GM04504 (cell line): Measurements from ENCODE around the gene STAC3.

Source experiments
- DNase-seq: peaks from one replicate; pipeline ENCODE4 v3.0.0-alpha.2; 2012; ENCODE audit warnings: low read depth

Gene STAC3

DNA sequence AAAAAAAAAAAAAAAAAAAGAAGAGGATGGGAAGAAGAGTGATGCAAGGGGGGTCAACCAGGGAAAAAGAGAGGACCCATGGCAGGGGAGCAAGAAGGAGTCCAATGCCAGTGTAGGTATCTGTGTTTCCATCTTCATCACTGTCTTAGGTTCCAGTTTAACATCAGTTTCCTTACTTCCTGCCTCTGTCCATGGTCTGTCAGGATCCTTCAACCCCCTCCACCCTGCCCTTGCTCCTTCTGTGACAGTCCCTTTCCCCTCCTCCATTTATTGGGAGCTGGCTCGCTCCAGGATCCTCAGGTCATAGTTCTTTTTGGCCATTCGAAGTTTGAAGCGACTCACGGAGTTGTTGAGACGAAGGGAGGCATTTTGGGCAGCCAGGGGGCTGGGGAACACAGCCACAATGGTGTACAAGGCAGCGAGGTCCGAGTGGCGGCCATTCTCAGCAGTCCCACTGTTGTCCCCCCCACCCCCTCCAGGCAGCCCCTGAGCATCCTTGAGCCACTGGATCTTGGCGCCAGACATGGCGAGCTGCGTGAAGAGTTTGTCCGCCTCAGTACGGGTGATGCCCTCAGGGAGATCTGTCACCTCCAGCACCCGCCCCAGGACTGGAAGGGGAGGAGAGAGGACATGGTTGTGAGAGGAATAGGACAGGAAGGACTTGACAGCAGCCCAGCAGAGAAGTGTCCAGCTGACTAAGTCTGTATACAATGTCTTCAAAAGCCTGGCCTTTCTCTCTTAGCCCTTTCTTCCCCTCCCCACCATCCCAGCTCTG lies 3.7 kb upstream of the STAC3 start:
- DNase-seq, result no peak

DNA sequence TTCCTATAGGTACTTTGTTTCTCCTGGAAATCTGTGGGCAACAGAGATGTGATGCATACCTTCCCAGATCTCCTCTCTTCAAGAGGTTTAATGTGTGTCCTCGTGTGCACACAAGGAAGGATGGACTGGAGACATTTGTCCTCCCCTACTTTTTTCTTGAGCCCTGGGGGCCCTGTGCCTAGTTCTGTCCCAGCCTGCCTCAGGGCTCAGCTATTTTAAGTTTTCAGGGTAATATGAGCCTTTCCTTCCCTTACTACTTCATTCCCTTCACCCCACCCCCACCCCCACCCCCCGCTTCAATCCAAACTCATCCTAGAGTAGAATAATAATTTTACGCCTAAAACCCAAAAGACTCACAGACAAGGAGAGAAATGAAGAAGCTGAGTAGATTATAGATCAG lies 446 bp downstream of the STAC3 start:
- no peak for DNase-seq

DNA sequence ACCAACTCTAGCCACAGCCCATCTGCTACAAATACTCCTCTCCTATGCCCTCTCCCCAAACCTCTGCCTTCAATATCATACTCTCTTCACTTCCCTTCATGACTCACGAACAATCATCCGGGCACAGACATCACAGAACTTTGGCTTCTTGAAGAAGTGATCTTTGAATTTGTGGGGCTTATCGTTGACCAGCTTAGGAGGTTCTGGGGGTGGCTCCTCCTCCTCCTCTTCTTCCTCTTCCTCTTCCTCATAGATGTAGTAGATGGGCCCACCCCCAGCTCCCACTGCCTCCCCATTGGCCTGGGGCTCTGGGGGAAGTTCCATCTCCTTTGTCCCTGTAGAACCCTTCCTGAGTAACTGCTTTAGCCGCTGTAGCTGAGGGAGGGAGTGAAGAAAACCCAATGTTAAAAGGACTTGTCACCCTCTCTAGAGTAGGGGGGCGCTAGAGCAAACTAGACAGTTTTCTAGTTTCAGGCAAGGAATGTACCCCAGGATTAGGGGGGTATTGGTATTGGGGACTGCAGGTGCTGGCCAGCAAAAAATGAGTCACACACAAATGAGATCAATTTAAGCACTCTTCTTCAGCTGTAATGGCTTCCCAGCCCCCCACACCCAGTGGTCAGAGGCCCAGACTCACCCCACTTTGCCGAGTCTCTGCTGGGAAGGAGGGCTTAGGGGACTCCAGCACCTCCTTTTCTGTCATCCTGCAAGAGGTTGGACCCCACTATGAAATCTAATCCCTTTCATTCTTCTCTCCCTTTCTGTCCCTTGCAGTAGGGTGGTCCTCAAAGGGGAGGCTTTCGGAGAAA lies 1.8 kb downstream of the STAC3 start:
- DNase-seq, result no peak

DNA sequence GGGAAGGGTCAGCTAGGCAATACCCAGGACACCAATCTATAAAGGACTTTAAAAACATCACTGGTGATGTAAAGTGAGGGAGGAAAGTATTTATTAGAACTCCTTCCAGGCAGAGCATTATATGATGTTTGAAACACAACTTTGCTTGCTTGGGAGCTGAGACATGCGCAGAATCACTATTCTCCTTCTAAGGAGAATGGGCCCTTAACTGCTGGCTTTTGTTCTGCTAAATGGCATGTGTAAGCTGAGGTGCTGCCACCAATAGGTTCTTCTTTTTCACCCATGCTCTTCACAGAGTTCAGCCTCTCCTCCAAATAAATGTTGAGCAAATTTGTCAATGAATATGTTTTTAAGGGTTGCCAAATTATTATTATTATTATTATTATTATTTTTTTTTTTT lies 3.9 kb downstream of the STAC3 start:
- DNase-seq, result no peak

DNA sequence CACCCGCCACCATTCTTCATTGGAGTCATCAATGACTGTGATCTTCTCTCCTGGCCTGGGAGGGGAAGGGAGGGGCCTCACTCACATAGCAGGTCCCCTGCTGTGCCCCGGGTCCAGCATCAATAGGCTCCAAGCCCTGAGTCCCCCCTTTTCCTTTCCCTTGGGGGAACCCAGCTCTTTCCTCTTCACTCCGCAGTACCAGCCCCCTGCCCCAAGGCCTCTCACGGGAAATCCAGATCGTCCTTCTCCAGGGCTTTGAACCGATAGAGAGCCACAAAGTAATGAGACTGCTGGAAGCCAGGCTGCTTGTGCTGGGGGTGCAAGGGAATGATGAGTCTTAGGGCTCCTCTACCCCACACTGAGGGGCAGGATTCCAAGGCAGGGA lies 6.7 kb downstream of the STAC3 start:
- DNase-seq, result no peak

DNA sequence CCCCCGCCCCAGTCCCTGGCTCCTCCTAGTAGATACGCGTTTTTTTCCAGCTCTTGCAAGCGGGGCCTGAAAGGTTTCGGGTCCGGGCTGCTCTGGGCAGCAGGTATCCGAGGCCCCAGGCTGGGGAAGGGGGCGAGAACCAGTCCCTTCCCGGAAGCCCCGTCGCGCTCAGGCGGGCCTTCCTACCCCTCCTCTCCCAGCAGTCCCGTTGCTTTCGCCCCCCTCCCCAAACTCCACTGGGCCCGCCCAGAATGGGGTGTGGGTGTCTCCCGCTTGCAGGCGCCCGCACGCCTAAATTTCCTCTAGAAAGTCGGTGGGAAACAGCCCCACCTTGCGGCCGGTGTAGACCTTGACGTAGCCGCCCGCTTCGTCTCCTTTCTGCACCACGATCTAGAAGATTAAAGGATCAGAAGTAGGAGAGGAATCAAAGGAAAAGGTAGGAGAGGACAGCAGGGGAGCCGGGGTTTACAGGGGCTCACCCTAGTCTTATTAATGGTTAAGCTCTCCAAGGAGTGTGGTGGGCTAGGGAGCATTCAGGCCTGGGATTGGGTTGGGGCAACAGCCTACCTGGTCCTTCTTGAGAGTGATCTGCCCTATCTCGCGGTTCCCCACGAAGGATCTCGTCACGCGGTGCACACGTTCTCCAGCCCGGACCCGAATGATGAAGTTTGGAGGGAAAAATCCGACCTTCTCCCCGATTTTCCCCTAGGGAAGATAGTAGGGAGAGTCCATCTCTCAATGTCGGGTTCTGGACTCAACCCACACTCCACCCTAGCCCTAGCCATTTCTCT lies 7.3 kb downstream of the STAC3 start:
- no peak for DNase-seq

DNA sequence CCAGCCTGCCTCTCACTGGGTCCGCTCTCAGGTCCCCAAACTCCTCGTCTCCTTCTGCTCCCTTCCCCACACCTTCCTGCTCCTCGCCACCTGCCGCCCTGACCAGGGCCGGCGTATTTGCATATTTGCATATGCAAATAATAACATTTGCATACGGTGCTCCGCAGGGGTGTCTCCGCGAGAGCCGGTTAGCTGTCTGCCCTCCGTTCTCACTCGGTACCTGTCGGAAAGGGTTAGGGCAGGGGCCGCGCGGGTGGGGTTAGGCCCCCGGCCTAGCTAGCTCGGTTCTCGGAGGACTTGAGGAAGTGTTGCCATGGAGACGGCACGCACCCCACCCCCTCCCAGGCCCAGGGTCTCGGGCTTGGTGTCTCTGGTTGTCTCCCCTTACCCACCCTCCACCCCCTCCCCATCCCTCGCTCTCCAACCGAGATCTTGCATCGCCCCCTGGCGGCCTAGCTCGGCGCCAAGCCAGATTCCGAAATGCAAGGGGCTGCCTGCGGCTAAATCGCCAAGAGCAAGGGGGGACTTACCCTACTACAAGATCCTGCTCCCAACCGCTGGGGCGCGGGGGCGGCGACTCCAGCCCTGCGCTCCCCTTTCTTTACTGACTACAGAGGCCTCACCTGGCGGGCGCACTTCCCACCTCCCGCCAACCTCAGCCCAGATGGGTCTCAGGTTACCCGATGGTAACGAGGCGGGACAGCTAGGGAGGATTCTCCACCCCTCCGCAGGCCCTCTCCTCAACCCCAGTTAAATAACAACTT lies 8.1 kb downstream of the STAC3 start:
- no peak for DNase-seq

DNA sequence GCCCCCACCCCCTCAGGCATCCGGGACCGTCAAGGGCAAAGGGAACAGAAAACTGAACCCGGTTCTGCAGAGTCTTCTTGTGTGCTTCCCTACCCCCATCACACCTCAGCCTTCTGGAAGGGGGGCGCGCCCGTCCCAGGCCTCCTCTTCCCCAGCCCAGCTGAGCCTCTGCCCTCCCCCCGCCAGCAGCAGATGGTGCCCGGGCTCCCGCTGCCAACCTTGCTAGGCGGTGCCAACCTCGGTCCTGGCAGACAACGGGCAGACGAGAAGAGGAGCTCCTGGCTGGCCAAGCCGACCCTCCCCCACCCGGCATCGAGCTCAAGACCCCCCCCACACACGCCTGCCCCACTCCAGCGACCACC lies 8.7 kb downstream of the STAC3 start:
- no peak for DNase-seq

DNA sequence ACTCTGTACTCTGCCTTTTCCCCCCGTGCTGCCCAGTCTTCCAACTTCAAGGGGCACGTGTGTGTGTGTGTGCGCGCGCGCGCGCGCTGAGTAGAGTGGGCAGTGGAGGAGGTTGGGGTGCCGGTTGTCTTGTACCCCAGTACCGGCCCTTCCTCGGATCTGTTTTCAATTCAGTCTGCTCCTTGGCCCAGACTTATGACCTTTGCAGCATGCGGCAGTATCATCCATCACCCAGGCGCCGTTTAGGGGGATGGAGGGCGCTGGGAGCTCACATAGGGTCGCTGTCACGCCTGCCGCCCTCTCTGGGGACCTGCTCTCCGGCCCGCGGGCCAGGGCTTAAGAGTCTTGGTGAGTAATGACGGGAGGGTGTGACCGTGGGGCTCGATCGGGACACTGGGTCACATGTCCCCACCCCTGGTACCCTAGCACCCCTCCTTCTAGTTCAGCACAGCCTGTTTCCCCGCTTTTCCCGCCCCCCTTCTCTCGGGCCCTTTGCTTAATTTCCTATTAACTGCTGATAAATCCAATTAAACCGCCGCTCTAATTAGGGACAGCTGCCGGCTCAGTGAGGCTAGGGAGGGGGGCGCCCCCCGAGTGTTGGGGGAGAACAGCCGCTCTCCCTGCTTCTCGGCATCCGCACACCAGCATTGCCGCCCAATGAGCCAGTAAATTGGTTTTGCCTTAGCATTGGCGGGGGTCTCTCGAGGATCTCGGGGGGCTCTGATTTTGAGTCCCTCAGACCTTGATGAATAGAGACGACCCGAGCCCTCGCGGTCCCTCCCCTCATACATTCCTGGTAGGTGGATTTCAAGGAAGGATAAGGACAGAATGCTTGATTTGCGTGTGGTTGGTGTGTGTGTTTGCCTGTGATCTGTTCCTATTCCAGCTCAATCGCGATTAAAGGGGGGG lies 9.3 kb downstream of the STAC3 start:
- DNase-seq, result no peak

DNA sequence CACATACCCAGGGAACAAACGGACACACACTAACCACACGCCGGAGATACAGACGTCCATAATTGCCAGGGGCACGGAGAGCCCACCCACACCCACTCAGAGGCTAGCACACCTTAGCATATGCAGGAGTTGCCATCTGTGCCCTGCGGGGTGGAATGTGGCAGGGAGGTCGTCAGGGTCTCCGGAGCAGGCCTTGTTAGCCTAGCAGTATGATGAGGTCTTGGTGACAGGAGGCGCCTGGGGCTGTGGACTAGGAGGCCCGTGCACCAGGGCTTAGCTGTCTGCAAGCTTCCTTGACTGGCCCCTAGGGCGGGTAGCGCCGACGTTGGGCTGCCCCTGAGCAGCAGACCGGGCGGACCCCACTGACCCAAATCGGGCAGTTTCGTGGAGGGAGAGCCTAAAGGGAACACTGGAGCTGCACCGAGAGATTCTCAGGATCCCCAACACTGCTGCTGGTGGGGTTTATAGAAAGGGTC lies 10.0 kb downstream of the STAC3 start:
- no peak for DNase-seq

DNA sequence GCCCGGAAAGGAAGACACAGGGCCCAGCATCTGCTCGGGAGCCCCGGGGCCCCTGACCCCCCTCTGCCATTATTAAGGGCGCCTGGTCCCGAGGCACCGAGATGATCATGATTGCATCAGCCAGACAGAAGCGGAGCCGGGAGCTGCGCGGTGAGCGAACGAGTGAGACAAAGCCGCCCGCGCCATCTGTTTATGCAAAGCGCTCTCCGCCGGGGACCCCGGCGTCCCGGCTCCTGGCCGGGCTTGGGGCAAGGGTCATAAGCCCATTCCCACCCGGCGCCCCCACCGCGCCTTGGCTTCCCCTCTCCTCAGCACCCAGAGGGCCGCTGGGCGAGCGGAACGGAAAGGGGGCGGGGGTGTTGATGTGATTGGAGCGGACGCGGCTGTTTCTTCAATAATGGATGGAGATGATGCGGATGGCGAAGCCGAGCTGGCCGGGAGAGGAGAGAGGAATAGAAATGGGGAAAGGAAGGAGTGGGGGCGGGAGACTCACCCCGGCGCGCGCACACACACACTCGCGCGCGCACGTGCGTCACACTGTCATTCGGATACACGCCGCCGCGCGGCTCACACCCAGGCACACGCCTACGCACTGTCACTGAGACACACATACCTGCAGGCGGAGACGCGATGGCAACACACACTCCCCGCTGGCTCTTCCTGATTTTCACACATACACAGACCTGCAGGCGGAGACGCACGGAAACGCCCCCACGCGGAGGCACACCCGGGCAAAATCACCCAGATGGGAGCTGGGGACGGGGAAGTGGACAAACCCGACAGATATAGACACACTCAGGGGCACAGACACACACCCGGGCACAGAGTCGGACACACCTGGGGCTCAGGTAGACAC lies 10.7 kb downstream of the STAC3 start:
- DNase-seq, result no peak

DNA sequence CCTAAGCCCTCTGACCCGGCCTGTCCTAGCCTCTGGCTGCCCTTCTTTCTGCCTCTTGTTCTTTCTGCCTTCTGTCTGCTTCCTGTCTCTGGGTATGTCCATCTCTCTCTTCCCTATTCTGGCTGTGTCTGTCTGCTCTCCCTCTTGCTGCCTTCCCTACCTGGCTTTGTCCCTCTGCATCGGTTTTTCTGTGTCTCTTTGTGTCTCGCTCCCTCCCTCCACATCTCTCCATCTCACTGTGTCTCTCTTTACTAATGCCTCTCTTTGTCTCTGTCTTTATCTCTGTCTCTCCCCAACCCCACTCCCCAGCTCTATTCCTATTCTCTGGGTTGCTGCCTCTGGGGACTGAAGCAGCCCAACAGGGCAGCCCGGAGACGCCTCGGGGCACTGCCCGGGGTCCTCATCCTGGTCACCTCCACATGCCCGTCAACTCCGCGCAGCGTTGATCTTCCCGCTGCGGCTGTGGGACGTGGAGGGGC lies 11.4 kb downstream of the STAC3 start:
- no peak for DNase-seq

DNA sequence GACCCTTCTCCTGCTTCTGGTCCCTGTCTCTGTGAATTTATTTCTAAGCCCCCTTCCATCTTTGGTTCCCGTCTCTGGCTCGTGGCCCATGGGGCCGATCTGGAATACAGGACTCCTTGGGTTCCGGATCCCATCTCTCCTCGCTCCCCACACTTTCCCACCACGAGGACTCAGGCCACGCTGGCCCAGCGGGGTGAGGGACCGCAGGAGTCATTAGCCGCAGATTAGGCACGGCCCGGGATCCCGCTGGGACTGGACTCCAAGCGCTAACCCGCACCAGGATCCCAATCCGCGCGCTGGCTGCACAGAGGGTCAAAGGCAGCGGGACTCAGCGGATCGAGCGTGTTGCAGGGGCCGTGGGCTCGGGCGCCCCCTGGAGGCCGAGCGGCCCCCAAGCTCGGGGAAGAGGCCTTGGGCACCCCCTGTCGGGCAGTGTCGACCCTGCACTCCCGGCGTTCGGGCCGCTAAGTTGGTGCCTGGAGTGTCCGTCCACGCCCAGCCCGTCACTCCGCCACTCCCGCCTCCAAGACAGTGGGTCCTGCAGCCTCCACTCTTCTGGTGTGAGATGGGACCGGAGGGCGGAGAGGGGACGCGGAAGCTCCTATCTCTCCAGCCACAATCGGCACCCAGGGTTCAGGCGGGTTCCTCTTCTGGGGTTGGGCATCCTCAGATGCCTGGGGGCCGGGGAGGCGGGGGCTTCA lies 12.0 kb downstream of the STAC3 start:
- peak; percentile 82 for DNase-seq

DNA sequence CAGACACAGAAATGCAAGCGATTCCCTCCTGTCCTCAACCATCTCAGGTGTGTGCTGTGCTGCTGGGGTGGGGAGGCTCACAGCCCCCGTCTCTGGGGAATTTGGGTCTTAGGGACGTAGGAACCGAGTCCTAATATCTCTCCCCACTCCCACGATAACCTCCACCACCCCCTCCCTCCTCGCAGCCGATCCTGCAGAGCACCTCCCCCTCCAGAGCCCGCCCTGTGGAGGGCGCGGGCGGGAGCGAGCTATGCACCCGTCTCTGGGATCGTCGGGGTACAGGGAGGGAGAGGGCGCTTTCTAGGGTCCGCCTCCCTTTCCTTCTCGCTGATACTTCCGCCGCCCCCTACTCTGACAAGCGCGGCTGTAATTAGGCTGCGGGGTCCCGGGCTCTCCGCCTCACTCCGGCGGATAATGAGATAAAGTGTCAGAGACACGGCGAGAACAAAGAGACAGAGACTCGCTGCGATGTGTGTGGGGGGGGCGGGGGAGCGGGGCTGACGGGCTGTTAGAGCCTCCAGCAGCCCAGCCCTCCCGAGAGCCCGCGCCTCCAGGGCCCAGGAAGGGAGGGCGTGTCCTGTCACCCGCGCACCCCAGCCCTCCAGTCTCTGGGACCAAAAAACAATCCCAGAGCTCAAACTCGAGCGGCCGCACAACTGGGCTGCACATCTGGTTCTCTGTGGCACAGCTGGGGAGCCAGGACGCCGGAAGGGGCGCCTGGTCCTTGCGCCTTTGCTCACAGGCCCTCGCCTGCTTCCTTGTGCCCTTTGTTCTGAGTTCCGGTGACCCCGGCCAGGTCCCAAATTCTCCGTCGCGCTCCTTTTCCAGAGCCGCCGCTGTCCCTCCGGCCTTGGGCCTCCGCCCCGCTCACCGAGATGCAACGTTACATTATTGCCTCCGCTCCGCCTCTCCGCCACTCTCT lies 12.8 kb downstream of the STAC3 start:
- no peak for DNase-seq

DNA sequence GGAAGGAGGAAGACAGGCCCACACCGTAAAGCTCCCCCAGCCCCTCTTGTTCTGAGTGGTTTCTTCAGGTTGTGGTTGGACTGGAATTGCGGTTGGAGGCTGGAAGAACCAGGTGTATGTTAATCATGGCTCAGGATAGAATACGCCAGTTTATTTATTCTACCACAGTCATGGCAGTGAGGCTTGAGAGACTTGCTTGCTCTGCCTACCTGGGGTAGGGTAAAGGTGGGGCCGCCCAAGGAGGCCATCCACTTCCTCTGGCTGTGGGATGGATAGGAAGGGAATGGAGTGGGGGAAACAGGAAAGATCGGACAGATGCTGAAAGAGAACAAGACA lies 13.4 kb downstream of the STAC3 start:
- no peak for DNase-seq

DNA sequence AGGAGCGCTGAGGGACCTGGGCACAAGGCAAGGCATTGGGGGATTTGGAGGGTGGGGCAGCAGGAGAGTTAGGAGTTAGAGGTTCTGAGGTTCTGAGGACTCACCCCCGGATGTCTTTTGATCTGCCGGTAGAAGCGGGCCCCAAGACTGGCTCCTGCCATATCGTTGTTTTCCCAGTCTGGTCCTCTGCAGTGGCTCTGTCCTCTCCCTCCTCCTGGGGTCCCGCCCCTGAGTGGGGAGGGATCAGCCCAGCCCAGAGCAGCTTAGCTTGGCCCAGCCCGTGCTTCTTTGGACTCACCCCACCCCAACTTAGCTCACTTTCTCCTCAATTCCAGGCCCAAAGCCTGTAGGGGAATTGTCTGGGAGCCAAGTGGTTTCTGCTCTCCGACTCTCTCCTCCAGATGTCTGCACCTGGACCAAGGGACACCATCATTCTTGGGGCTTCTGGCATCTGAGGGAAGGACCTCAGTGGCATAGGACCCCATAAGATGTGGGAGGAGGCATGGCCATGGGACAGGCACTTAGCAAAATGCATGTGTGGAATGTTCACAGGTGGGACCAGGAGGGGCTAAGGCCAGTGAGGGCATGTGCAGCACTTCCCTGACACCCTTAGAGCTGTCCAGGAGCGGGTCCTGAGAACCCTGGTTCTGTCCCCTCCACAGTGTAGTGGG lies 13.9 kb downstream of the STAC3 start:
- no peak for DNase-seq

DNA sequence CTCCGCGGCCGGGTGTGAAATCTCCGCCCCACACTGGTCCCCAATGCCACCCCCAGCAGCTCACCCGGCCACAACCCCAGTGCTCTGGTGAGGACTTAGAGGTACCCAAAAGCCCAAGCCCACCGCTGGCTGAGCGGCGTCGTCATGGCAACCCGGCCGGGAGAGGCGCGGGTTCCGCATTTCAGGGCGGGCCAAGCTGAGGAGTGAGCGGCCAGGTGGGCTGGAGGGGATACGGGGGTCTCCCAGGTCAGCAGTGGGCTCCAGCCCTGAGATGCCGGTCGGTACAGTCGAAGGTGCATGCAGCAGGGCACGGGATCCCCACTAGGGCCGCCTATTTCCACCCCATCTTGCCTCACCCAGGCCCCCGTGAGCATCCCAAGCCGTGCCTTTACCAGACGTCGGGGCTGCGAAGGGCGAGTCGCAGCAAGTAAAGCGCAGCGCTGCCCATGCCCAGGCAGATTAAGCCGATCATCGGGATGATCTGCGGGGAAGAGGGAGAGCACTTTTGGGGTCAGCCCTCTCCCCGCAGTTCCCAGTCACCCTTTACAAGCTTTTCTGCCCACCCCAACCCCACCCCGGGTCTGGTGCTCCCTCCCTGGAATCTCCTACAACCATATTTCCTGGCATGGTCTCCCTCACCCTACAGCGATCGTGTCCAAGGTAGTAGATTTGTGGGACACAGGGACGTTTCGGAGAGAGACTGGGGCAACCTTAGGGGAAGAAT lies 14.6 kb downstream of the STAC3 start:
- DNase-seq, result no peak
